Glomerular visceral epithelial cell (primary cell): ENCODE measurements around the gene FLT4.
A peak's percentile ranks its signal among the peaks of the same experiment; 100 is the strongest.

Experiments used
- DNase-seq: peaks from one replicate; pipeline ENCODE4 v3.0.0-alpha.2; 2016; ENCODE audit errors: extremely low spot score

FLT4 gene

DNA sequence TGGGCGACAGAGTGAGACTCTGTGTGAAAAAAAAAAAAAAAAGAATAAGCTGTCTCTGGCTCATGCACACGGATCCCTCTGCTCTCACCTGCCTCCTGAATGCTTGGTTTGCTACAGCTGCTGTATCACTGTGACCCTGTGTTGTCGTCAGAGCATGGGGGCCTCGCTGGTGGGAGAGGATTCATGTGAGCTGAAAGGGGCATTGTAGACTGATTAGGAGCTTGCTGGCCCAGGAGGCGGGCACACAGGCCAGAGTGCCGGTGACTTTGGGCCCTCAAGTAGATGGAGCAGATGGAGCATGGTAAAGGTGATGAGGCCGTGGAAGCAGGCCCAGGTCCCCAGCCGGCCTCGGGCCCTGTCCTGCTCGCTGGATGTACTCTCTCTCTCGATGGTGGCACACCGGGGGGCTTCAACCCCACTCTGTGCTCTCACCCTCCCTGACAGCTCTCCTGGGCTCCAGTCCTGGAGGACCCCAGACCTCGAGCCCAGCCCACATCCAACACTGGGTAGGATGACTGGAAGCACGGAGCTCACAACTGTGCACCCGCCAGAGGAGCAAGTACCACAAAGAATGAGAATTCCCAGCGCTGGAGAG is 7.1 kb downstream of the FLT4 start:
- no peak for DNase-seq

DNA sequence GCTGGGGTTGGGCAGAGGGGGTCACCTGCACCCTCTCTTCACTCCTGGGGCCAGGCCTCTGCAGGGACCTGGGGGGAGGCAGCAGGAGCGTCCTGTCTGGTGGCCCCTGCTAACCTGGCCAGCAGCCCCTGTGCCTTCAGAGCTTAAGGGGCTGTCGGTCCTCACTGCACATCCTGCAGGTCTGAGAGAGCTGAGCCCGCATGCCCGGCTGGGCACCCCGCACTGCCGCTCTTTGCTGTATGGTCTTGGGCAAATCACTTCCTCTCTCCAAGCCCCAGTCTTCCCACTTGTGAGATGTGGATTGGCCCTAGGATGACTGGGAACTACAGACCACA is 7.9 kb downstream of the FLT4 start:
- no peak for DNase-seq

DNA sequence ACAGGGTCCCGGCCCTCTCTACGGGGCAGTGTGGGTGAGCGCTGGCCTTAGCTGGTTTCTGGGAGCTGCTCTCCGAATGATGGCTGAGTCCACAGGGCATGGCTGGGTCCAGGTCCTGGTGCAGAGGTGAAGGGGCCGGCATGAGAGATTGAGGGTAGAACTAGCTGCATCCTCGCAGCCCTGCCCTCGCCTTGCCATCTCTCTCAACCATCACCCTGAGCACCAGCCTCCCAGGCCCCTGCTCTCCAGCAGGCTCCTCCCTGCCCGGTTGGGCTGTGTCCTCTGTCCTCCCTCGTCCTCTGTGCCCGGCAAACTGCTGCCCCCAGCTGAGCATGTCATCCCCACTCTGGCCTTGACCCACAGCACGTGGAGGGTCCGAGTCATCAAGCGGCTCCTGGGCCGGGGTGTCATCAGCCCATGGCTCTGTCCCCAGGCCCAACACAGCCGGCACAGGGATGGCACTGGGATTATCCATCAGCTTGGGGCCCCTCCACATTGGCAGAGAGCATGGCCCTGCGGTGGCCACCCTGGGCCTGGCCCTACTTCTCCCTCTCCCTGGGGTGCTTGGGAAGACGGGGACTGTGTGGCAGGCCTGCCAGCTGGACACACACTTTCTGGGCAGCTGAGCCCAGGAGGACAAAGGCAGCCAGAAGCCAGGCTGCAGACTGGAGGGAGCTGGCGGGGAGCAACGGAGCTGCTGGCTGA is 8.4 kb downstream of the FLT4 start:
- no peak for DNase-seq

DNA sequence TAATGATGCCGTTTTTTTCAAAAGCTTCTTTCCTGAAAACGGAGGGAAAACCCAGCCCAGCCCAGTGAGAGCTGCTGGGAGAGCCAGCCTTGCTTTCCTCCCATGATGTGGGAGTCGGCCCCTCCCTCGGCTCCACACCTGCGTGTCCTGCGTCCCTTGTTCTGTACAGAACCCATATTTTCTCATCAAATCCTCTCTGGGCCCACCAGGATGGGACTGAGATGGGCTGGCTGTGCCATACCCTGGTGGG is 8.9 kb downstream of the FLT4 start:
- DNase-seq, result no peak

DNA sequence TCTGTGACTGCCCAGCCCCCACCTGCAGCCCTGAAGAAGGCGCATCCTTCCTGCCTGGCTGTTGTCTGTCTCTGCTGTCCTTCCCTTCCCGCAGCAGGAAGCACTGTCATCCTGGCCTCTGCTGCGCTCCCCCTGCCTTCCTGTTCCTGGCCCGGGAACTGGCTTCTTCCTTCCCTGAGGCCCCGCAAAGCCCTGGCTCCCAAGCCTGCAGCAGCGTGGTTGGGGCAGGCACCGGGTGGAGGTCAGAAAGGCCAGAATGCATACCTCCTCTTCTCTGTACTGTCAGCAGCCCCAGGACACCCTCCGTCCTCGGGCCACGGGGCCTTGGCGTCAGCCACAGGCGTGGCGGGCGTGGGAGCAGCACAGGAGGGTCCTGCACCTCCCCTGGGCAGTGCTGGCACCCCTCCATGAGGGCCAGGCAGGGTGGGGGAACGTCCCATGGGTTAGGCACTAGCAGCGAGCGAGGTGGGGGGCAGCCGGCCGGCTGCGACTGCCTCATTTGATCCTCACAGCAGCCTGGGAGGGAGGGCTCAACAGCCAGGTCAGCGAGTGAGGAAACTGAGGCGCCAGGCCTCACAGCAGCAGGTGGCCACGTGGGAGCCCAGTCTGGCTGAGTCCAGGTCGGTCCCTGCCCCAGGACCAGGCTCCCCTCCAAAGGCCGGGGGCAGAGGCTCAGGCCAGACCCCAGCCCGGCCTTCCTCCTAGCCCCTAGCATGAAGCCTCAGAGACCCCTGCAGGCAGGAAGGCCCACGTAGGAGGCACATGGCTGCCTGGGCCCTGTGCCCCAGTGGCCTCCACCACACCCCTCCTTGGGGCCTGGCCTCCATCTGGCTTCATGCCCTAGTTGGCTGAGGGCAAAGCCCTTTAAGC is 9.4 kb downstream of the FLT4 start:
- no peak for DNase-seq

DNA sequence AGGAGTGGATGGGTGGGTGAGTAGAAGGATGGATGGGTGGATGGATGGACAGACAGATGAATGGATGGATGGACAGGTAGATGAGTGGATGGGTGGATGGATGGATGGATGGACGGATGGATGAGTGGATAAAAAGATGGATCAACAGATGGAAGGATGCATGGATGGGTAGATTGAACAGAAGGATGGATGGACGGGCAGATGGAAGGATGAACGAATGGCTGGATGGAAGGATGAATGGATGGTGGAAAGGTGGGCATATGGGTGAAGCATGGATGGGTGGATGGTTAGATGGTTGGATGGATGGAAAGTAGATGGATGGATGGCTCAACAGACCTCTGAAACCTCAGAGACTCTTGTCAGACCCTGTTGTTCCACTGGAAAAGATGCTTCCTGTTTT is 10.1 kb downstream of the FLT4 start:
- no peak for DNase-seq

DNA sequence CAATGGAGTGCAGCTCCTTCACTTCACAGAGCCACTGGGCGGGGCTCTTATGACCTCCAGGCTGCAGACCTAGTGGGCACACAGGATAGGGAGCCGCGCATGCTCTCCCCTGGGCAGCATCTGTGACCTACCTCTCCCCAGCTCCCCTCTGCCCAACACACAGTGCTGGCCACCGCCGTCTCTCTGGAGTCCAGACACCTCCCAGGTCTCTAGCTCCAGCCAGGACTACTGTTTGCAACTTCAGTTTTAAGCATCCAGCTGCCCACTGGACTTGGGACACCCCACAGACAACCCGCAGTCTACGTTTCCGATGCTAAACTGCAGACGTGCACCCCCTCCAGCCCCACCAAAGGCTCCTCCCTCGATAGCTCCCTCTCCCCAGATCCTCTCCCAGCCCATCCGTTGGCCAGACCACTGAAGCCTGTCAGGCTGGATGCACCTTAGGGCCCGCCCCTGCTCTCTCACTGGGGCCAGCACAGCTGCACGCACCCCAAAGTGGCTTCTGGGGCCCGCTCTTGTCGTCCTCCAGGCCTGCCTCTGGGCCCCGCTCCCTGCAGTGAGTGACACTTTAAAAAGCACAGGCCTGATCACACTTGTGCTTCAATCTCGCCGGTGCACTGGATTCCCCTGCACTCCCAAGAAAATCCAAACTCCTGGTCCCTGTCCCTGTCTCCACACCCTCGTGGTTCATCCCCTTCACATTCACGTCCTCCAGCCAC is 11.3 kb downstream of the FLT4 start:
- no peak for DNase-seq

DNA sequence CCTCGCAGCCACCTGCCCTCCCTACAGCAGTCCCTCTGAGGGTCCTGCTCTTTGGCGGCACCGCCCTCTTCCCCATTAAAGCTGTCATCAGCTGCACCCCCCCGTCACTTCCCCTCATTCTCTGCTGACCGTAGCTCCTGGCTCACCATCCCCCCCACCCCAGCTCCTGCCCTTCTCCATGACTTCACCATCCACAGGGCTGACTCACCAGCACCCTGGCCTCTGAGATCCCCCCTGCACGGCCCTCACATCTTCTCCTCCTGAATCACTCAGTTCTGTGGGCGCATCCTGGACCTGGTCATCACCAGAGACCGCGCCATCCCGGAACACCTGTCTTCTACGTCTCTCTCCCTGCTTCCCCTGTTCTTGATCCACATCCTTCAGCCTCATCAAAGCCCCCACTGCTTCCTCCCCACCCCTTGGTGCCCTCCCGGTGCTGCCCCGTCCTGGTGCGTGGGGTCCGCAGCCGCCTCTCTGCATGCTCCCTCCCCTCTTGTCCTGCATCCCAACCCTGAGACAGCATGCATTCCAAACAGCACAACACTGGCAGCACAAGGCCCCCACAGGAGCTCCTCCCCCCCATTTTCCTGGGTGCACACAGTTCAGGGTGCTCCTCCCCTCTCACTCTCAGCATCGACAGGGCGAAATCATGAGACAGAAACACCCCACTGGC is 12.9 kb downstream of the FLT4 start:
- DNase-seq, result peak; percentile 94

DNA sequence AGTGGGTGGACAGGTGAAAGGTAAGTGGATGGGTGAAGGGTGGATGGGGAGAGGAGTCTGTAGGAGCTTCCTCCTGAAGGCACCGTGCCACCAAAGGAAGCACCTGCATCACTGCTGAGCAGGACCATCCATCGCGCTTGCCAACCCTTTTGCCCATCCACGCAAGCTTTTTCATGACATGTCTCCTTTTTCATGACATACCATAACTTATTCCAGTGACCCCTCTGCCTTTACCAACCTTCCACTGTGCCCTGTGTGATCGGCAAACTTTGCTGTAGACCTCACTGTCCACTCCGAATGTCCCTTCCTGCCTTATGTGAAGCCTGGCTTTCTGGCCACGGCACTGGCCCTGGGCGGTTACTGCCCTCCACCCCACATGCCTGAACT is 13.4 kb downstream of the FLT4 start:
- DNase-seq, result no peak

DNA sequence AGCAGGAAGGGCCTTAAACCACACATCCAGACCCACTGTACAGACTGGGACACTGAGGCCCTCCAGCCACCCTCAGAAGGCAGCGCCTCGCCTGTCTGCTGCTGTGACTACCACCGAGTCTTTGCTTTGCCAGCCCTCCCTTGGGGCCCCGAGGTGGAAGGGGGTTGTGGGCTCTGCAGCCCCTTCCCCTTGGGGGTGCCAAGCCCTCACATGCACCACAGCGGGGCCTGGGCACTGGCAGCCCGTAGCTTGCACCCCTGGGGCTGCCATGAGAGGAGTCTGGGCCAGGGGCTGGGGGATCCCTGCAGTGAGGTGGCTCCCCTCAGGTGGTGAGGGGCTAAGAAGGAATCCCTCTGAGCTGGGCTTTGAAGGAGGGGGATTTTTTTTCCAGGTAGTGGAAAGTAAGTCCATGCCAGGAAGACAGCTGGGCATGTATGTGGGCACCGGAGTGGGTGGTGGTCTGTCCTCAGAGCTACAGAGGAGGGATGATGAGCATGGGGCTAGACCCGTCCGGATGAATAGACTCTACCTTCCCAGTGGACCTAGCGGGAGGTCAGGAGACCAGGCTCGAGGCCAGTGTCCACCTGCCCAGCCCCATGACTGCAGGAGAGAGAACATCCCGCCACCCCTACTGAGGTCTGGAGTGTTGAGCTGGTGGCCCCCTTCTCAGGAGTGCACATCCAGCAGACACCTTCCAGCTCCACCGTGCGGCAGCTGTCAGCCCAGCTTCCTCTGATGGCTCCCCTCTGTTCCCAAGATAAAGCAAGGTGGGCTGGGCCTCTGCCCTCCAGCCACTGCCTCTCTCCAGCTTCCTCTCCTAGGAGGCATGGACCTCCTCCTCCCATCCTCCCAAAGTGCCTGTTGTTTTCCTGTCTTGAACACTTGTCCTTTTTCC is 15.9 kb downstream of the FLT4 start:
- no peak for DNase-seq

DNA sequence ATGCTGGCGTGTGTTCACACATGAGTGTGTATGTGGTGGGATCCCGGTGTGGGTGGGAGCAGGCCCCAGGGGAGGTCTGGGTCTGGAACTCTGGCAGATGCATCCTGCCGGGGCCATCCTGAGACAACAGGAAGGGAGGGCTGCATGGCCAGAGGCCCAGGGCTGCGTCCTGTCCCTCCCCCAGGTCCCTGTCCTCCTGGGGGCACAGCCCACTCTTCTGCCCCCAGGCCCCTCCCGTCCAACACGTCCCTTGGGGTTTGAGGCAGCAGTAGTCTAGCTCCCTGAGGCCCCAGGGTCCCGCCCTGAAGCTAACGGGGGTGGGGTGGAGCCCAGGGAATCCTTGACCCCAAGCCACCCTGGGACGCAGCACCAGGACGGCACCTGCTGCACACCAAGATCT is 16.6 kb downstream of the FLT4 start:
- DNase-seq, result no peak

DNA sequence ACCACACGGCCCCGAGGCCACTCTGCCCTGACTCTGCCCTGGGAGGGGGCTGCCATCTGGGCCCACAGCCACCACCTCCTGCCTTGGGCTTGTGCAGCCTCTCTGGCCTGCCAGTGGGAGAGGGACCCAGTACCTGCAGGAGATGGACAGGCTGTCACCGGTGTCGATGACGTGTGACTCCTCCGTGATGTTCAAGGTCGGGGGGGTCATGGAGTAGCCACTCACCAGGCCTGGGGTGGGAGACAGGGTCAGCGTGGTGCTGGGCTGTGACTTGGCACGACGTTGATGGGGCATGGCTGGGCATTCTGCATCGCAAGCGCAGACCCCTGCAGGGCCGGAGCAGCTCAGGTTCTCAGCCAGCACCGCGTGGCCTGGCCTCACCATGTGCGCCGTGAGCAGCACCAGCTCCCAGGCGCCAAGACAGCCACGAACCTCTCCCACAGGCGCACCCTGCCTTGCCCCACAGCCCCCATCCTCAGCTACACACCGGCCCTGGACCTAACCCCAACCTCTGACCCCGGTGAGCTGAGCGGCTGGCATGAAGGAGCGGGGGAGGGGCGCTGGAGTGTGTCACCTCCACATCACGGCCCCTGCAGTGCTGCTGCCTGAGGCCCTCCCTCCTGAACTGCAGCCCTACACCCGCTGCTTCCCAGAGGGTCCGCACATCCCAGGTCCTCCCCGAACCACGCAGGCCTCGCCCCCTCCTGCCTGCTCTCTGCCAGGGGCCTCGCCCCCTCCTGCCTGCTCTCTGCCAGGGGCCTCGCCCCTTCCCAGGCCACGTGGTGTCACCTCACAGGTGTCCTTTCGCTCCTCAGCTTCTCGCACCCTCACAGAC is 17.6 kb downstream of the FLT4 start:
- no peak for DNase-seq

DNA sequence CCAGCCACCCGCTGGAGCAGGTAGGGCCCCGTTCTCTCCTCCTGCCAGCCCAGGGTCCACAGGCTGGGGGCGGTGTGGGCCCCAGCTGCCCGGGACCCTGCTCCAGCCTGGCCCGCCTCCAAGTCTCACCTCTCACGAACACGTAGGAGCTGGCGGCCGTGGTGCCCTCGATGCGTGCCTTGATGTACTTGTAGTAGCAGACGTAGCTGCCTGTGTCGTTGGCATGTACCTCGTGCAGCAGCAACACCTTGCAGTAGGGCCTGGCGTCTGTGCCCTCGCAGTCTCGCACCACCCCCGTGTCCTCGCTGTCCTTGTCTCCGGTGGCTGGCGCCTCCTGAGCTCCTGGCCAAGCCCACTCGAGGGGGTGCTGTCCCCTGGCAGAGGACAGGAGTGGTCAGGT is 19.0 kb downstream of the FLT4 start:
- DNase-seq, result no peak

DNA sequence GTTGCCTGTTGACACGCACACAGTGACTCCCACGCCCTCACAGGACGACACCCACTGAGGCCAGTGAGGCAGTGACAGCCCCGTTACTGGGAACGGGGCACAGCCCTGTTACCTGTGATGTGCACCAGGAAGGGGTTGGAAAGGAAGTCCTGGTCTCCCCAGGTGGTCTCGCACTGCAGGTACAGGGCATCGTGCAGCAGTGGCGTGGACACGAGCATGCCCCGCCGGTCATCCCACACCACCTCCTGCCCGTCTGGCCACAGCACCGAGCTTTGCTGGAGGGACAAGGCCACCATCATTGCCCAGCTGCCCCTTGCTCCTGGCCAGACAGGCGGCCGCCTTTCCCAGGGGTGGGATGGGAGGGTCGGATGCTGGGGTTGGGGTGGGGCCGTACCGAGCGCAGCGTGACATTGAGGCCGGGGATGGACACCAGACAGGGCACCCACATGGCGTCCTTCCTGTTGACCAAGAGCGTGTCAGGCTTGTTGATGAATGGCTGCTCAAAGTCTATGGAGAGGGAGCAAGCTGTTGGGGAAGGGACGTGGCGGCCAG is 19.5 kb downstream of the FLT4 start:
- no peak for DNase-seq

DNA sequence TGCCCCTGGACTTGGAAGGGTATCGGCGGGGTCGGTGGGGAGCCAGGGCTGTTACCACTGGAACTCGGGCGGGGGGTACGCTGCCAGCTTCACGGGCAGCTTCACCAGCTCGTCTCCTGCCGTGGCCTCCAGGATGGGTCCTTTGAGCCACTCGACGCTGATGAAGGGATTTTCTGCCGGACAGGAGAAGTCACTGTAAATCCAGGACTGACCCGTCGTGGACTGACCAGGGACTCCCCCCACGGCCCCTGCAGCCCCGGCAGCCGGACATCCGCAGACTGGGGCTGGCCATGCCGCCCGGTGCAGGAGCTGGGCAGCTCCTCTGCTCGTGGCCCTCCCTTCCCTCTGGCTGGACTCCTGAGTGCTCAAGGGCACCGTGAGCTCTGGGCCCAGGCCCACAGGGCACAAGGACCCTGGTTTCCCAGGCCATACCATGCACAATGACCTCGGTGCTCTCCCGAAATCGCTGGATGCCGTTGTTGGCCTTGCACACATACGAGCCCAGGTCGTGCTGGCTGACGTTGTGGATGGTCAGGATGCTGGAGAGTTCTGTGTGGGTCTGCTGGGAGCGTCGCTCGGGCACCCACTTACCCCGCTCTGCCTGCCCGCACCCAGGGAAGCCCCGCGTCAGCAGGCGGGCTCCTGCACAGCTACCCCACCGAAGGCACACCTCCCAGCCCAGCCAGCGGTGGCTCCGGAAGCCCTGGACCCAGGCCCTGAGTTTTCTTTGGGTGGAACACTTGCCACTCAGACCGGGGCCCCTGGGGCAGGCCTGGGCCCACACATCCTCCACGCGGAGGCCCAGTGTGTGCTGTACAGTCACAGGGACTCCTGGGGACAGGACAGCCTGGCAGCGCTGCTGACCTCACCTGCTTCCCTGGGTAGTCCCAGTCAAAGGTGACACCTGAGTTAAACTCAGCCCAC is 20.3 kb downstream of the FLT4 start:
- no peak for DNase-seq

DNA sequence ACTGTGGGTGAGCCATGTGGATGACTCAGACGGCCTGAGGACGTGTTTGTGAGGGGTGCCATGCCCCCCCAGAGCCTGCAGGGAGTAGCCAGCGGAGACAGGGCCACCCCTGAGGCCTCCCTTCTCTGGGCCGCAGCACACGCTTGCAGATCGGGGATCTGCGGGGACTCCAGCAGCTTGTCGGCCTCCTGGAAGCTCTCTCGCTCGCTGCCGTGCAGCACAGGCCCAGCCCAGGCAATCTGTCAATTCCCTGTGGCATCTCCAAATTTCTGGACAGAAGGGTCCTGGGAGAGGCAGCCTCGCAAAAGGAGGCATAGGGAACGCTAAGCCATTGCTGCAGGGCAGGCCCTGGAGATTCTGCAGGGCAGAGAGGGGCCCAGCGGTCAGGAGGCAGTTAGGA is 21.2 kb downstream of the FLT4 start:
- no peak for DNase-seq

DNA sequence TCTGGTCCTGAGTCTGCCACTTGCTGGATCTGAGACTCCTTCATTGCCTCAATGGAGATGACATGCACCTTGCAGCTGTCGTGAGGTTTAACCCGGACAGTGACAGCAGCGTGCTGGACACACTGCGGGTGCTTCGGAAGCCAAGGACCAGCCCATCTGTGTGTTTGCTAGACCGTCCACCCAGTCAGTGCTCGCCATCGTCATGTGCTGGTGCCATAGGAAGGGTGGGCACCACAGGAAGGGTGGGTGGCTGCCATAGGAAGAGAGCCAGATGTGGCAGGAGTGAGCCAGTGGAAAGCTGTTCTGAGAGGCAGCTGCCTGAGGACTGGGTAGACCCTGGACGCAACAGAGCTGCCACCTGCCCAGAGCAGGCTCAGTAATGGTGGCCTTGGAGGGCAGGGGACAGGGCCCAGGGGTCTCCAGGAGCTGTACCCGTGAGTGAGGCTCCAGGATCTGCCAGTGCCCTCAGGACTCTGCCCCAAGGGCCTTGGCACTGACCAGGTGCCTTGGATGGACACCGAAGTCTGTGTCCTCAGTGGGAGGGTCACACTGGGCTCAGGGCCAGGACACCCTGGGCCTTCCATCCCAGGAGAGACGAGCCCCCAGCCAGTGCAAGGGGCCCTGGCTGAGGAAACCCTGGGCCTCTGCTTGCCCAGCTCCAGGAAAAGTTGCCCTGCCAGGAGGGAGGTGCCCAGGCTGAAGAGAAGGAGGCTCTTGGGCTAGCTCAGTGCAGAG is 21.8 kb downstream of the FLT4 start:
- DNase-seq, result no peak
